B cell (primary cell): ENCODE measurements around the gene KMT2C. TPM values are rescaled to one million over a fixed set of nuclear protein-coding genes. Genes with fewer than 3 reads are reported as not detected.

Source experiments
- ATAC-seq: fragments of 200-7000 bp; cut with Tn5 transposase; one replicate; pipeline ENCODE4 v1.10.0; 2021; ENCODE audit warnings: low read depth, mild to moderate bottlenecking, moderate number of reproducible peaks, moderate library complexity
- CTCF ChIA-PET: fragments of 350-600 bp; sonication (Branson Sonifier 250); formaldehyde crosslinking; loops from one replicate; lab custom pipeline; 2021; ENCODE audit warnings: antibody characterized with exemption, inconsistent platforms; lab: Charles Lee
- POLR2A ChIA-PET: fragments of 350-600 bp; sonication (Branson Sonifier 250); formaldehyde crosslinking; loops from one replicate; lab custom pipeline; 2021; ENCODE audit warnings: antibody characterized with exemption; lab: Charles Lee
- DNase-seq: peaks from one replicate; pipeline ENCODE4 v3.0.0; 2013
- H2AFZ ChIP-seq: 2 replicates; pipeline ENCODE4 v1.6.1; 2012; ENCODE audit warnings: mild to moderate bottlenecking, low read depth, low read length; ENCODE audit not compliant: insufficient read depth, poor library complexity, severe bottlenecking
- H3K27ac ChIP-seq, 2 donors: 1 replicate in 1 of 2; 2 replicates in 1 of 2; pipeline ENCODE4 v1.5.1; 2012 to 2013; ENCODE audit warnings: low read length in 2 of 2, mild to moderate bottlenecking in 2 of 2, moderate library complexity in 1 of 2
- H3K27me3 ChIP-seq, 4 experiments: fragments of 200-600 bp in 1 of 4; sonication (generic) in 1 of 4; replicated peaks in 1 of 4; 1 replicate in 2 of 4; 2 replicates in 2 of 4; pipeline versions ENCODE4 v1.6.1 to v1.7.0; 2013 to 2016; ENCODE audit warnings: low read length in 3 of 4, mild to moderate bottlenecking in 2 of 4, mixed read lengths in 1 of 4, moderate library complexity in 1 of 4; ENCODE audit not compliant: insufficient read depth in 4 of 4, control insufficient read depth in 3 of 4; ENCODE audit errors: control extremely low read depth in 1 of 4
- H3K36me3 ChIP-seq, 2 experiments: replicated peaks in 1 of 2; 1 replicate in 1 of 2; 2 replicates in 1 of 2; pipeline versions ENCODE4 v1.6.1 to v1.7.1; 2013; ENCODE audit warnings: low read length in 1 of 2; ENCODE audit not compliant: insufficient read depth in 2 of 2, control insufficient read depth in 1 of 2; ENCODE audit errors: control extremely low read depth in 1 of 2, extremely low read depth in 1 of 2
- H3K4me1 ChIP-seq, 2 donors: fragments of 200-600 bp in 1 of 2; sonication (generic) in 1 of 2; 1 replicate in 1 of 2; 2 replicates in 1 of 2; pipeline versions ENCODE4 v1.5.1 to v1.6.1; 2013 to 2017; ENCODE audit warnings: low read length in 2 of 2; ENCODE audit not compliant: control insufficient read depth in 2 of 2, insufficient read depth in 2 of 2
- H3K4me2 ChIP-seq: replicated peaks from 2 replicates; pipeline ENCODE3; 2012; ENCODE audit warnings: mild to moderate bottlenecking, low read depth, low read length; ENCODE audit not compliant: poor library complexity, severe bottlenecking
- H3K4me3 ChIP-seq, 5 experiments: fragments of 200-600 bp in 1 of 5; sonication (generic) in 1 of 5; 1 replicate in 3 of 5; 2 replicates in 2 of 5; pipeline versions ENCODE4 v1.5.1 to v1.7.0; 2011 to 2016; ENCODE audit warnings: low read length in 4 of 5, mild to moderate bottlenecking in 4 of 5, low read depth in 2 of 5, control low read depth in 1 of 5, moderate library complexity in 1 of 5; ENCODE audit not compliant: insufficient read depth in 1 of 5; ENCODE audit errors: control extremely low read depth in 1 of 5, extremely low read depth in 1 of 5
- H3K79me2 ChIP-seq: fragments of 200-600 bp; sonication (generic); one replicate; pipeline ENCODE4 v1.6.0; 2016; ENCODE audit warnings: low read length; ENCODE audit not compliant: control insufficient read depth, insufficient read depth
- H3K9ac ChIP-seq: fragments of 200-600 bp; sonication (generic); 2 replicates; pipeline ENCODE4 v1.6.1; 2017; ENCODE audit warnings: mild to moderate bottlenecking, low read length, moderate library complexity
- H3K9me3 ChIP-seq, 3 donors: one replicate each; pipeline versions ENCODE4 v1.6.1 to v1.7.1; 2013; ENCODE audit warnings: low read length in 2 of 3; ENCODE audit not compliant: control insufficient read depth in 2 of 3, insufficient read depth in 1 of 3; ENCODE audit errors: control extremely low read depth in 1 of 3
- H4K20me1 ChIP-seq: 2 replicates; pipeline ENCODE4 v1.6.0; 2012; ENCODE audit warnings: mild to moderate bottlenecking, low read length; ENCODE audit not compliant: insufficient read depth, control insufficient read depth, poor library complexity, severe bottlenecking
- H3K27ac Mint-ChIP-seq: one replicate; pipeline ENCODE4 v1.8.0; 2021; ENCODE audit warnings: mixed read lengths
- H3K27me3 Mint-ChIP-seq: one replicate; pipeline ENCODE4 v1.8.0; 2021; ENCODE audit warnings: mixed read lengths
- H3K4me1 Mint-ChIP-seq: one replicate; pipeline ENCODE4 v1.8.0; 2021; ENCODE audit warnings: mixed read lengths
- H3K4me3 Mint-ChIP-seq: one replicate; pipeline ENCODE4 v1.8.0; 2021; ENCODE audit warnings: mixed read lengths
- H3K9me3 Mint-ChIP-seq: one replicate; pipeline ENCODE4 v1.8.0; 2022; ENCODE audit warnings: mixed read lengths; ENCODE audit not compliant: insufficient read depth
- EZH2 ChIP-seq: IDR thresholded peaks from 2 replicates; pipeline ENCODE4 v1.6.1; 2012; ENCODE audit warnings: borderline replicate concordance, low read depth, mild to moderate bottlenecking, moderate library complexity, low read length; ENCODE audit not compliant: insufficient read depth, poor library complexity, severe bottlenecking
- WGBS: methylation state at CpG from one replicate; pipeline ENCODE4 v1.1.5; 2013; ENCODE audit warnings: missing lambda C conversion rate; ENCODE audit not compliant: insufficient coverage; 5-methylcytosine and 5-hydroxymethylcytosine counted together
- intact Hi-C: fragments of 100-400 bp; cut with micrococcal nuclease; formaldehyde crosslinking; loops from one replicate; pipeline ENCODE4 v1.10.0; 2022
- polyA plus RNA-seq: library from polyadenylated mRNA; depleted of rRNA; stranded (reverse); fragments of >200 nt; gene quantifications from 2 replicates; pipeline ENCODE4 v1.2.3, GENCODE V29; 2012
- total RNA-seq, 2 donors: library from RNA; stranded (reverse); fragments of 120-200 nt in 1 of 2; gene quantifications; 1 replicate in 1 of 2; 2 replicates in 1 of 2; pipeline versions ENCODE4 v1.2.3 to v1.2.4, GENCODE V29; 2013 to 2022
- TF ChIP-seq, protein P1 (sequence below): fragments of 200-600 bp; IDR thresholded peaks from one replicate; pipeline ENCODE4 v1.8.0; 2022; ENCODE audit warnings: antibody characterized with exemption, mild to moderate bottlenecking

KMT2C gene
- total and polyA plus RNA-seq, 2 donors (not counting 1 experiment from before 2014, with no cell fraction given) = 14.9 to 171 TPM

DNA sequence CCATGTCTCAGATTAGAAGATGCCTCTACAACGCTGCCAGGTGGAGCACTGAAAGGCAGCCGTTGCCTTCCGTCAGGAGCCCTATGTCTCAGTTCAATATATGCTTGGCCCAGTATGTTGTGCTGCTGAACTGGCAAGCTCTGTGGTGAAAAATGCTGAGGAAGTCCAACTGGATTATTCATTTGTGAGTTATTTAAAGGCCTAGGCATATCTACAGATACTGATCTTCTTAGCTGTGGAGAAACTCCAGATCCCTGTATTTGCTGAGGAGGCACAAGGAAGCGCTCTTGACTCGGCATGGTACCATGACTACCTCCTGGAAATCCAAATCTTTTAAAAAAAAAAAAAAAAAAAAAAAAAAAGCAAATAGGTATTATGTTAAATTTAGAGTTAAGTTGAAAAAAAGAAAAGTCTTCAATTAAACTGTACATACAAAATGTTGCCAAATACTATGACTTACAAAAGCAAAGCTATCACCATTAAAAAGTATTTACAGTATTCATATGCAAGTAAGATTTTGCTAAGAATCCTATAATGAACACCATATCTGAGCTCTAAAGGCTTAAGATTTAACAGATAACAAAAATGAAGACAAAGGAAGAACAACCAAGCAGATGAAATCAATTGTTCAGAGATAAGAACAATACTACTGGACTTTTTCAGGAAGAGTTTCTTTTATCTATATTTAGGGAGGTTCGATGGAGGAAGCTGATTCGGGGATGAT lies 258.0 kb downstream of the KMT2C start:
- Histone ChIP-seq H3K9me3 (no peaks in the 10 kb centered on the region), H3K9ac (no peak overlapping the region), H3K36me3 (peaks cover 8 to 57% of the 10 kb centered on the region in 2 experiments), H3K4me2 (no peak overlapping the region), H3K4me1 (peaks cover 12% of the 10 kb centered on the region in 2 donors), H2AFZ (no peak overlapping the region), H4K20me1 (no peaks in the 10 kb centered on the region), H3K79me2 (no peaks in the 10 kb centered on the region), H3K27ac (peak overlapping the region in 1 of 2 donors; percentile 57), H3K27me3 (no peaks in the 10 kb centered on the region), H3K4me3 (no peak overlapping the region)
- 95% methylated on average over 5 of the region's 7 CpGs for WGBS
- TF ChIP-seq, protein P1, sequence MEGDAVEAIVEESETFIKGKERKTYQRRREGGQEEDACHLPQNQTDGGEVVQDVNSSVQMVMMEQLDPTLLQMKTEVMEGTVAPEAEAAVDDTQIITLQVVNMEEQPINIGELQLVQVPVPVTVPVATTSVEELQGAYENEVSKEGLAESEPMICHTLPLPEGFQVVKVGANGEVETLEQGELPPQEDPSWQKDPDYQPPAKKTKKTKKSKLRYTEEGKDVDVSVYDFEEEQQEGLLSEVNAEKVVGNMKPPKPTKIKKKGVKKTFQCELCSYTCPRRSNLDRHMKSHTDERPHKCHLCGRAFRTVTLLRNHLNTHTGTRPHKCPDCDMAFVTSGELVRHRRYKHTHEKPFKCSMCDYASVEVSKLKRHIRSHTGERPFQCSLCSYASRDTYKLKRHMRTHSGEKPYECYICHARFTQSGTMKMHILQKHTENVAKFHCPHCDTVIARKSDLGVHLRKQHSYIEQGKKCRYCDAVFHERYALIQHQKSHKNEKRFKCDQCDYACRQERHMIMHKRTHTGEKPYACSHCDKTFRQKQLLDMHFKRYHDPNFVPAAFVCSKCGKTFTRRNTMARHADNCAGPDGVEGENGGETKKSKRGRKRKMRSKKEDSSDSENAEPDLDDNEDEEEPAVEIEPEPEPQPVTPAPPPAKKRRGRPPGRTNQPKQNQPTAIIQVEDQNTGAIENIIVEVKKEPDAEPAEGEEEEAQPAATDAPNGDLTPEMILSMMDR = no peak
- TF ChIP-seq EZH2 = no peak
- Mint-ChIP-seq H3K4me1 (peaks cover 14% of the 10 kb centered on the region), H3K27me3 (no peaks in the 10 kb centered on the region), H3K27ac (peak overlapping the region; percentile 91), H3K4me3 (no peak overlapping the region), H3K9me3 (no peaks in the 10 kb centered on the region)
- intact Hi-C loops = loop anchor here (2.0 kb wide), 1 partner anchor 19 kb away; no protein-coding TSS in a partner anchor
- DNase-seq (no peak), ATAC-seq (no peak)
- ChIA-PET CTCF (interaction anchor here (0.6 kb wide), 1 partner anchor 16 kb away, joined by 3 read pairs; no protein-coding TSS in a partner anchor), POLR2A (interaction anchor here (1.1 kb wide), 1 partner anchor 19 kb away, joined by 3 read pairs; no protein-coding TSS in a partner anchor)

DNA sequence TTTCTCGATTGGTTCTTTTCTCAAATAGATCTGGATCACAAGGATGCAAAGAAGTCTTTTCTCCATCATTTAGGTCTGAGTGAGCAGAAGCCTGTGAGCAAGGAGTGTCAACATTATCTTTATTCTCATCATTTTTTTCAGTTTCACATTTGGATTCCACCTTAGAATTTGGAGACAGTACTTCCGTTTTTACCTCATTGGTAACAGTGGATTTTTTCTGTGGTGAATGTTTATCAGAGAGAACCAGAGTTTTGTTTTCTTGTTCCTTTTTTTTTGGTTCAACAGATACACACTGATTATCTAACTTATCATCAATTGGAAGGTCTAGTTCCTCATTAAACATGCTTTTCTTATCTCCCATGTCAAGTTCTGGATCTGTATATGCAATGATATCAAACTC lies 259.0 kb downstream of the KMT2C start:
- peak overlapping the region in 1 of 2 donors; percentile 57 for H3K27ac ChIP-seq
- H3K9me3 ChIP-seq = no peaks in the 10 kb centered on the region
- DNase-seq (peak; percentile 61), ATAC-seq (peak; percentile 60)
- Mint-ChIP-seq H3K4me1 (peaks cover 14% of the 10 kb centered on the region), H3K9me3 (no peaks in the 10 kb centered on the region), H3K27me3 (no peaks in the 10 kb centered on the region), H3K4me3 (peak overlapping the region; percentile 64), H3K27ac (peak overlapping the region; percentile 91)
- H3K4me2 ChIP-seq = peak overlapping the region; percentile 18
- WGBS = no CpG with 5 or more reads among the region's 2 CpGs
- no peak overlapping the region for H3K9ac ChIP-seq
- peaks cover 8 to 56% of the 10 kb centered on the region in 2 experiments for H3K36me3 ChIP-seq
- intact Hi-C loops = loop anchor here (2.0 kb wide), 1 partner anchor 18 kb away; no protein-coding TSS in a partner anchor
- H3K79me2 ChIP-seq = no peaks in the 10 kb centered on the region
- H3K4me1 ChIP-seq = peaks cover 12% of the 10 kb centered on the region in 2 donors
- no peaks in the 10 kb centered on the region for H4K20me1 ChIP-seq
- no peak overlapping the region for H2AFZ ChIP-seq
- TF ChIP-seq EZH2 = no peak
- TF ChIP-seq, protein P1 = no peak
- ChIA-PET POLR2A (no interaction called here), CTCF (no interaction called here)
- H3K27me3 ChIP-seq = no peaks in the 10 kb centered on the region
- no peak overlapping the region for H3K4me3 ChIP-seq
